Measurements from ENCODE around the gene EVI5L. TPM values are rescaled to one million over a fixed set of nuclear protein-coding genes. Genes with fewer than 3 reads are reported as not detected.

EVI5L gene
- total RNA-seq, 1 experiment from 2014 or later: 12.2 TPM

DNA sequence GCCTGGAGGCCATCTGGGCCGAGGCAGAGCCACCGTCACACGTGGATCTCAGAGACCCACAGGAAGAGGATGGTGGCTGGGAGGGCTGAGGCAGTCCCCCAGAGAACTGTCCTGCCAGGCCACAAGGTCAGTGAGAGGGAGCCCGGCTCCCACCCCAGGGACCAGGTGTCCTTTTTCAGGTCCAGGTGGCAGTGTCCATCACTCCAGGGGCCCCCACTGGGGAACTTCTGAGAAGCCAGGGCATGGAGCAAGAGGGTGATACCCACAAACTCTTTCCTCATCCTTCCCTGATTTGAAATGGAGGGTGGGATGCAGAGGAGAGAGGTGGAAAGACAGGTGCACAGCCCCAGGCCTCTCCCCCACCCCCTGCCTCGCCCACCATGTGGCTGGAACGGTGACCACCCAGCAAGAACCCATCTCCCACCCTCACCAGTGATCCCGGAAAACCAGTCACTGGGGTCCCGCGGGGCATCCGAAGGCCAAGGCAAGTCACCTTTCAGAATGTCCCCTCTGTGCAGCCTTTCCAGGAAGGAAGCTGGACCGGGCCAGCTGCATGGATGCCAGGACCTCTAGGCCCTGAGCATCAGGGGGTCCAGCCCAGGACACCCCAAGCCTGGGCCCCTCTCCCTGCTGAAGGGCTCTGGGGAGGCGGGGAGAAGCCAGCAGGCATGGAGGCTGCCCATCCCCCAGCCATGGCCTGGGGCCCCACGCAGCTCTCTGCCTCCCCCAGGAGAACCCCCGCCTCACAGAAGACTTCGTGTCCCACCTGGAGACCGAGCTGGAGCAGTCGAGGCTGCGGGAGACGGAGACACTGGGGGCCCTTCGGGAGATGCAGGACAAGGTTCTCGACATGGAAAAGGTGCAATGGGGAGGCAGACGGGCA is 30.1 kb downstream of the EVI5L start:
- no TSS peak for BruUV-seq (replicated peaks)
- intact Hi-C loops (cut with micrococcal nuclease; ENCODE audit: unreplicated experiment): no loop called here
- Mint-ChIP-seq H3K4me1 (ENCODE audit: low read depth, unreplicated experiment) (peaks cover under 1% of the 10 kb centered on the region), H3K36me3 (ENCODE audit: insufficient read depth, unreplicated experiment) (peaks cover 15% of the 10 kb centered on the region), H3K4me3 (ENCODE audit: low read depth, unreplicated experiment) (no peak overlapping the region), H3K27ac (ENCODE audit: unreplicated experiment) (no peak overlapping the region), H3K9me3 (ENCODE audit: low read depth, unreplicated experiment) (no peaks in the 10 kb centered on the region), H3K27me3 (ENCODE audit: unreplicated experiment) (no peaks in the 10 kb centered on the region)
- CTCF ChIA-PET: interaction anchor here (0.5 kb wide), 1 partner anchor 11 kb away, joined by 3 read pairs; no protein-coding TSS in a partner anchor
- TF ChIP-seq, protein P1, sequence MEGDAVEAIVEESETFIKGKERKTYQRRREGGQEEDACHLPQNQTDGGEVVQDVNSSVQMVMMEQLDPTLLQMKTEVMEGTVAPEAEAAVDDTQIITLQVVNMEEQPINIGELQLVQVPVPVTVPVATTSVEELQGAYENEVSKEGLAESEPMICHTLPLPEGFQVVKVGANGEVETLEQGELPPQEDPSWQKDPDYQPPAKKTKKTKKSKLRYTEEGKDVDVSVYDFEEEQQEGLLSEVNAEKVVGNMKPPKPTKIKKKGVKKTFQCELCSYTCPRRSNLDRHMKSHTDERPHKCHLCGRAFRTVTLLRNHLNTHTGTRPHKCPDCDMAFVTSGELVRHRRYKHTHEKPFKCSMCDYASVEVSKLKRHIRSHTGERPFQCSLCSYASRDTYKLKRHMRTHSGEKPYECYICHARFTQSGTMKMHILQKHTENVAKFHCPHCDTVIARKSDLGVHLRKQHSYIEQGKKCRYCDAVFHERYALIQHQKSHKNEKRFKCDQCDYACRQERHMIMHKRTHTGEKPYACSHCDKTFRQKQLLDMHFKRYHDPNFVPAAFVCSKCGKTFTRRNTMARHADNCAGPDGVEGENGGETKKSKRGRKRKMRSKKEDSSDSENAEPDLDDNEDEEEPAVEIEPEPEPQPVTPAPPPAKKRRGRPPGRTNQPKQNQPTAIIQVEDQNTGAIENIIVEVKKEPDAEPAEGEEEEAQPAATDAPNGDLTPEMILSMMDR (IDR thresholded peaks at IDR 0.05; ENCODE audit: unreplicated experiment): no peak
- no peak for DNase-seq

DNA sequence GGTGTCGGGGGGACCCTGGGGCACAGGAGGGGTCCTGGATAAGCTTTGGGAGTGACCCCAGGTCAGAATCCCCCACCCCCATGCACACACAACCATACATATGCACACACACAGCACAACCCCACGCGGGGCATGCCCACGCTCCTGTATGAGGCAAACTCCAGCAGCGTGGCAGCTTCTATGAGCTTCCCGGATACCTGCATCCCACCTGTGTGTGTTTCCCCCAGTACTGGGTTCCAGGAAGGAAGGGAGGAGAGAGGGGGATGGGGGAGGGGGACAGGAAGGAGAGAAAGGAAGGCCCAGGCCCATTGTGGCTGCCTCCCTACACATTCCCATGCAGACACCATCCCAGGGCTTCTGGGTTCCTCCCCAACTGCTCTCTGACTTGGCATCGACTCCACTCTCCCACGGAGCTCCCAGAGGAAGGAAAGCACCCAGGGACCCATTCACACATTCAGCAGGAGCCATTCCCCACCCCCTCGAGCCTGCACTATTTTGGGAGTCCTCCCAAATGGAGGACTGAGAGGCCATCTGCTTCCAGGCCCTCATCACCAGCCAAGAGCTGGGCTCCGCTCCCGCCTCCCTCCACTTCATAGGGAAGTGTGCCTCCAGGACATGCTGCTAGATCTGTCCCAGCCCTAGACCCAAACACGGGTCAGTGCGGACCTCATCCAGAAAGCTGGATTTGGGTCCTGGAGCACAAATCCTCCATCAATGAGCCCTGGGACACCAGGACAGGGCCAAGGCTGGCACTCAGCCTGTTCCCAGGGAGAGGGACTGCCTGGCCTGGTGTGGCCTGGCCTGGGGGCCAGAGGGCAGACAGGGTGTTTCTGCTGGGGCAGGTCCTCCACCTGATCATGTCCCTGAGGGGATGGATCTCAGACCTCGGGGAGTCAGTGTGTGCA is 30.9 kb downstream of the EVI5L start:
- Mint-ChIP-seq H3K9me3 (ENCODE audit: low read depth, unreplicated experiment) (no peaks in the 10 kb centered on the region), H3K27me3 (ENCODE audit: unreplicated experiment) (no peaks in the 10 kb centered on the region), H3K27ac (ENCODE audit: unreplicated experiment) (no peak overlapping the region), H3K36me3 (ENCODE audit: insufficient read depth, unreplicated experiment) (peaks cover 19% of the 10 kb centered on the region), H3K4me3 (ENCODE audit: low read depth, unreplicated experiment) (no peak overlapping the region), H3K4me1 (ENCODE audit: low read depth, unreplicated experiment) (peaks cover 7% of the 10 kb centered on the region)
- CTCF ChIA-PET: interaction anchor here (0.6 kb wide), 1 partner anchor 22 kb away, joined by 4 read pairs; no protein-coding TSS in a partner anchor
- intact Hi-C loops (cut with micrococcal nuclease; ENCODE audit: unreplicated experiment): no loop called here
- TF ChIP-seq, protein P1 (IDR thresholded peaks at IDR 0.05; ENCODE audit: unreplicated experiment): no peak
- no peak for DNase-seq
- no TSS peak for BruUV-seq (replicated peaks)

DNA sequence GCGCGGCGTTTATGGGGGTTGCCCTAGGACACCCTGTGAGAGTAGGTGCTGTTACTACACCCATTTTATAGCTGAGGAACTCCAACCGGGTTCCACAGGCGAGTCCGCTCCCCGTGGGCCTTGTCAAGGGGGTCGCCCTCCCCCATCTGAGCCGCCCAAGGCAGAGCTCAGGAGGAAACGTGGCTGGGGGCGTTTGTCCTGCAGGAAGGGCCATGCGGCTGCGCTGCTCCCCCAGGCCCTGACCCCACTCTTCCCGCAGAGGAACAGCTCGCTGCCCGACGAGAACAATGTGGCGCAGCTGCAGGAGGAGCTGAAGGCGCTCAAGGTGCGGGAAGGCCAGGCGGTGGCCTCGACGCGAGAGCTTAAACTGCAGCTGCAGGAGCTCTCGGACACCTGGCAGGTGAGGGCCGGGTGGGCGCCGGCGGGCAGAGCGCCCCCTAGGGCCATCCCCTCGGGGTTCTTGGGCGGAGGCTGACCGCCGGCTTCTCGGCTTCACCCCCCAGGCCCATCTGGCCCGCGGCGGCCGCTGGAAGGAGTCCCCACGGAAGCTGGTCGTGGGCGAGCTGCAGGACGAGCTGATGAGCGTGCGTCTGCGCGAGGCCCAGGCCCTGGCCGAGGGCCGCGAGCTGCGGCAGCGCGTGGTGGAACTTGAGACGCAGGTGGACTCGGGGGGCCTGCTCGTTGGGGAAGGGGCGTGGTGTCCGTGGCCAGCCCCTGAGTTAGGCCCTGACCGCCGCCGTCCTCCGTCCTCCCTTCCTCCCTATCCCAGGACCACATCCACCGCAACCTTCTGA is 31.8 kb downstream of the EVI5L start:
- CTCF ChIA-PET: no interaction called here
- no peak overlapping the region for H3K4me3 Mint-ChIP-seq (ENCODE audit: low read depth, unreplicated experiment)
- H3K9me3 Mint-ChIP-seq (ENCODE audit: low read depth, unreplicated experiment): no peaks in the 10 kb centered on the region
- peaks cover 7% of the 10 kb centered on the region for H3K4me1 Mint-ChIP-seq (ENCODE audit: low read depth, unreplicated experiment)
- intact Hi-C loops (cut with micrococcal nuclease; ENCODE audit: unreplicated experiment): no loop called here
- no peak for DNase-seq
- TF ChIP-seq, protein P1 (IDR thresholded peaks at IDR 0.05; ENCODE audit: unreplicated experiment): no peak
- H3K27me3 Mint-ChIP-seq (ENCODE audit: unreplicated experiment): no peaks in the 10 kb centered on the region
- BruUV-seq (replicated peaks): no TSS peak
- peaks cover 19% of the 10 kb centered on the region for H3K36me3 Mint-ChIP-seq (ENCODE audit: insufficient read depth, unreplicated experiment)
- H3K27ac Mint-ChIP-seq (ENCODE audit: unreplicated experiment): no peak overlapping the region

DNA sequence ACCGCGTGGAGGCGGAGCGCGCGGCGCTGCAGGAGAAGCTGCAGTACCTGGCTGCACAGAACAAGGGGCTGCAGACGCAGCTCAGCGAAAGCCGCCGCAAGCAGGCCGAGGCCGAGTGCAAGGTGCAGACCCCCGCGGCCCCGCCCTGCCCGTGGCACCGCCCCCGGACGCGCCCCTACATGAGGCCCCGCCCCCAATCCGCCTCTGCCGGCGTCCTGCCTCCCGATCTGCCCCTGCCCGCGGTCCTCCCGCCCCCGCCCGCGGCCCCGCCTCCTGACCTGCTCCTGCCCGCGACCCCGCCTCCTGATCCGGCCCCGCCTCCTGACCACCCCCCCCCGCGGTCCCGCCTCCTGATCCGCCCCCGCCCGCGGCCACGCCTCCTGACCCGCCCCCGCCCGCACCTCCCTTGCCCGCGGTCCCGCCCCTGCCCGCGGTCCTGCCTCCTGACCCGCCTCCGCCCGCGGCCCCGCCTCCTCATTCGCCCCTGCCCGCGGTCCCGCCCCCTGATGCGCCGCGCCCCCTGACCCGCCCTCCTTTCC is 32.5 kb downstream of the EVI5L start:
- DNase-seq: no peak
- no TSS peak for BruUV-seq (replicated peaks)
- H3K4me3 Mint-ChIP-seq (ENCODE audit: low read depth, unreplicated experiment): no peak overlapping the region
- CTCF ChIA-PET: no interaction called here
- H3K4me1 Mint-ChIP-seq (ENCODE audit: low read depth, unreplicated experiment): peaks cover 7% of the 10 kb centered on the region
- TF ChIP-seq, protein P1 (IDR thresholded peaks at IDR 0.05; ENCODE audit: unreplicated experiment): no peak
- intact Hi-C loops (cut with micrococcal nuclease; ENCODE audit: unreplicated experiment): no loop called here
- no peaks in the 10 kb centered on the region for H3K27me3 Mint-ChIP-seq (ENCODE audit: unreplicated experiment)
- H3K36me3 Mint-ChIP-seq (ENCODE audit: insufficient read depth, unreplicated experiment): peaks cover 20% of the 10 kb centered on the region
- H3K27ac Mint-ChIP-seq (ENCODE audit: unreplicated experiment): no peak overlapping the region
- H3K9me3 Mint-ChIP-seq (ENCODE audit: low read depth, unreplicated experiment): no peaks in the 10 kb centered on the region
